ENCODE measurements around the gene TTBK2. TPM values are rescaled to one million over a fixed set of nuclear protein-coding genes. Genes with fewer than 3 reads are reported as not detected.

The TTBK2 gene
- total RNA-seq, 4 donors from 2014 or later, result 7.9 to 78.2 (median 18.2) TPM

- H3K4me3 ChIP-seq, result no peak overlapping the region
- no peaks in the 10 kb centered on the region for H3K27me3 ChIP-seq
- TF ChIP-seq EP300 (IDR thresholded peaks at IDR 0.05; ENCODE audit: low read depth), result no peak
- no peak for TF ChIP-seq CTCF (IDR thresholded peaks at IDR 0.05)
- TF ChIP-seq POLR2AphosphoS5 (IDR thresholded peaks at IDR 0.05), result no peak
- TF ChIP-seq POLR2A (IDR thresholded peaks at IDR 0.05), result no peak
- in situ Hi-C loops (cut with MboI; ENCODE audit: low pct_ligation_motif_present in 1 of 4, low pct_unique_long_range_greater_than_20kb in 1 of 4, low sequenced_read_pairs in 3 of 4), result loop anchor here in 1 of 4 donors (25.0 kb wide), 1 partner anchor 183 kb away; the partner anchor contains the start of gene TTBK2
- no peaks in the 10 kb centered on the region for H3K4me1 ChIP-seq
- H3K27ac ChIP-seq, result no peak overlapping the region
- H3K9me3 ChIP-seq, result no peaks in the 10 kb centered on the region
- 92% methylated on average over 6 of the region's 7 CpGs; no CpG with 5 or more reads in 1 of the 2 donors for WGBS, 2 donors (ENCODE audit: low coverage in 1 of 2)
- DNase-seq, result no peak
- intact Hi-C loops (cut with DNase I; ENCODE audit: low total_unique reads), result no loop called here
- H3K36me3 ChIP-seq, result peaks cover 0 to 50% (median 21%) of the 10 kb centered on the region in 4 donors
These were observed 191.2 kb downstream of the TTBK2 start for GRCh38 chr15:42729409-42729808.

- H3K27ac ChIP-seq, result no peak overlapping the region
- TF ChIP-seq POLR2AphosphoS5 (IDR thresholded peaks at IDR 0.05) (no peak), CTCF (IDR thresholded peaks at IDR 0.05) (no peak), EP300 (IDR thresholded peaks at IDR 0.05; ENCODE audit: low read depth) (no peak), POLR2A (IDR thresholded peaks at IDR 0.05) (no peak)
- intact Hi-C loops (cut with DNase I; ENCODE audit: low total_unique reads) (no loop called here), in situ Hi-C loops (cut with MboI; ENCODE audit: low pct_ligation_motif_present in 1 of 4, low pct_unique_long_range_greater_than_20kb in 1 of 4, low sequenced_read_pairs in 3 of 4) (loop anchor here in 1 of 4 donors (25.0 kb wide), 1 partner anchor 183 kb away; the partner anchor contains the start of gene TTBK2)
- H3K36me3 ChIP-seq, result peaks cover 0 to 55% (median 23%) of the 10 kb centered on the region in 4 donors
- no peaks in the 10 kb centered on the region for H3K9me3 ChIP-seq
- H3K4me3 ChIP-seq, result no peak overlapping the region
- H3K4me1 ChIP-seq, result no peaks in the 10 kb centered on the region
- no peak for DNase-seq
- H3K27me3 ChIP-seq, result no peaks in the 10 kb centered on the region
- 80 to 84% methylated on average over 5 to 14 of the region's 14 CpGs for WGBS, 2 donors (ENCODE audit: low coverage in 1 of 2)
These were observed 191.6 kb downstream of the TTBK2 start for GRCh38 chr15:42728972-42729371.

GRCh38 chr15:42728560-42728959, 192.0 kb downstream of the TTBK2 start:
- Histone ChIP-seq H3K36me3 (peaks cover 0 to 58% (median 25%) of the 10 kb centered on the region in 4 donors), H3K27ac (no peak overlapping the region), H3K4me3 (no peak overlapping the region), H3K9me3 (no peaks in the 10 kb centered on the region), H3K27me3 (no peaks in the 10 kb centered on the region), H3K4me1 (no peaks in the 10 kb centered on the region)
- no peak for TF ChIP-seq EP300 (IDR thresholded peaks at IDR 0.05; ENCODE audit: low read depth)
- TF ChIP-seq POLR2AphosphoS5 (IDR thresholded peaks at IDR 0.05), result no peak
- TF ChIP-seq POLR2A (IDR thresholded peaks at IDR 0.05), result no peak
- no peak for TF ChIP-seq CTCF (IDR thresholded peaks at IDR 0.05)
- in situ Hi-C loops (cut with MboI; ENCODE audit: low pct_ligation_motif_present in 1 of 4, low pct_unique_long_range_greater_than_20kb in 1 of 4, low sequenced_read_pairs in 3 of 4), result loop anchor here in 1 of 4 donors (25.0 kb wide), 1 partner anchor 184 kb away; the partner anchor contains the start of gene TTBK2
- WGBS, 2 donors (ENCODE audit: low coverage in 1 of 2), result 86% methylated on average over 5 of the region's 5 CpGs; no CpG with 5 or more reads in 1 of the 2 donors
- no peak for DNase-seq
- intact Hi-C loops (cut with DNase I; ENCODE audit: low total_unique reads), result no loop called here

GRCh38 chr15:42727750-42728381, 192.7 kb downstream of the TTBK2 start:
- H3K4me3 ChIP-seq, result no peak overlapping the region
- no peaks in the 10 kb centered on the region for H3K27me3 ChIP-seq
- no peaks in the 10 kb centered on the region for H3K9me3 ChIP-seq
- peaks cover 0 to 58% (median 29%) of the 10 kb centered on the region in 4 donors for H3K36me3 ChIP-seq
- no peak overlapping the region for H3K27ac ChIP-seq
- WGBS, 2 donors (ENCODE audit: low coverage in 1 of 2), result 87% methylated on average over 13 of the region's 13 CpGs; no CpG with 5 or more reads in 1 of the 2 donors
- TF ChIP-seq POLR2A (IDR thresholded peaks at IDR 0.05) (no peak), EP300 (IDR thresholded peaks at IDR 0.05; ENCODE audit: low read depth) (no peak), CTCF (IDR thresholded peaks at IDR 0.05) (no peak), POLR2AphosphoS5 (IDR thresholded peaks at IDR 0.05) (no peak)
- in situ Hi-C loops (cut with MboI; ENCODE audit: low pct_ligation_motif_present in 1 of 4, low pct_unique_long_range_greater_than_20kb in 1 of 4, low sequenced_read_pairs in 3 of 4), result loop anchor here in 1 of 4 donors (25.0 kb wide), 1 partner anchor 184 kb away; the partner anchor contains the start of gene TTBK2
- H3K4me1 ChIP-seq, result no peaks in the 10 kb centered on the region
- no peak for DNase-seq
- intact Hi-C loops (cut with DNase I; ENCODE audit: low total_unique reads), result no loop called here

Measured in transverse colon (tissue), 4 donors.